Progenitor cell of endocrine pancreas (in vitro differentiated cells): ENCODE data around the gene TMEM235. TPM values are rescaled to one million over a fixed set of nuclear protein-coding genes. Genes with fewer than 3 reads are reported as not detected.

Experiments
- DNase-seq: peaks from one replicate; pipeline ENCODE4 v3.0.0; 2021; ENCODE audit warnings: low spot score; ENCODE audit not compliant: unreplicated experiment
- H3K27ac Mint-ChIP-seq: 2 replicates; pipeline ENCODE4 v1.8.0; 2021; ENCODE audit warnings: mild to moderate bottlenecking, moderate library complexity, mixed read lengths
- H3K27me3 Mint-ChIP-seq: 2 replicates; pipeline ENCODE4 v1.8.0; 2021; ENCODE audit warnings: mixed read lengths
- H3K36me3 Mint-ChIP-seq: 2 replicates; pipeline ENCODE4 v1.8.0; 2022; ENCODE audit warnings: mixed read lengths; ENCODE audit not compliant: insufficient read depth
- H3K4me1 Mint-ChIP-seq: 2 replicates; pipeline ENCODE4 v1.8.0; 2021; ENCODE audit warnings: low read depth, mixed read lengths
- H3K4me3 Mint-ChIP-seq: 2 replicates; pipeline ENCODE4 v1.8.0; 2021; ENCODE audit warnings: low read depth, mild to moderate bottlenecking, moderate library complexity, mixed read lengths
- H3K9me3 Mint-ChIP-seq: 2 replicates; pipeline ENCODE4 v1.8.0; 2021; ENCODE audit warnings: low read depth, mixed read lengths
- CTCF ChIP-seq: fragments of 200-600 bp; sonication (generic); IDR thresholded peaks from one replicate; pipeline ENCODE4 v1.5.0; 2021; ENCODE audit warnings: antibody characterized with exemption, mild to moderate bottlenecking; ENCODE audit not compliant: unreplicated experiment
- total RNA-seq: library from RNA; stranded (reverse); gene quantifications from 2 replicates; pipeline ENCODE4 v1.2.1, GENCODE V29; 2021

TMEM235 gene
- total RNA-seq, 1 donor from 2014 or later = not detected

- no peak overlapping the region for H3K4me3 Mint-ChIP-seq
- TF ChIP-seq CTCF = no peak
- H3K9me3 Mint-ChIP-seq = no peaks in the 10 kb centered on the region
- H3K27me3 Mint-ChIP-seq = no peaks in the 10 kb centered on the region
- H3K36me3 Mint-ChIP-seq = no peaks in the 10 kb centered on the region
- no peak overlapping the region for H3K27ac Mint-ChIP-seq
- DNase-seq = no peak
- H3K4me1 Mint-ChIP-seq = no peaks in the 10 kb centered on the region
Measured at GRCh38 chr17:78240012-78240655, 8.7 kb downstream of the TMEM235 start.

- Mint-ChIP-seq H3K27ac (no peak overlapping the region), H3K4me1 (no peaks in the 10 kb centered on the region), H3K4me3 (no peak overlapping the region), H3K27me3 (no peaks in the 10 kb centered on the region), H3K9me3 (peaks cover 3% of the 10 kb centered on the region), H3K36me3 (no peaks in the 10 kb centered on the region)
- TF ChIP-seq CTCF = no peak
- DNase-seq = no peak
Measured at GRCh38 chr17:78240839-78241238, 9.4 kb downstream of the TMEM235 start.

- no peaks in the 10 kb centered on the region for H3K36me3 Mint-ChIP-seq
- DNase-seq = no peak
- no peaks in the 10 kb centered on the region for H3K27me3 Mint-ChIP-seq
- no peak overlapping the region for H3K27ac Mint-ChIP-seq
- H3K4me3 Mint-ChIP-seq = no peak overlapping the region
- TF ChIP-seq CTCF = no peak
- no peaks in the 10 kb centered on the region for H3K4me1 Mint-ChIP-seq
- peaks cover 3% of the 10 kb centered on the region for H3K9me3 Mint-ChIP-seq
Measured at GRCh38 chr17:78241277-78242023, 10.0 kb downstream of the TMEM235 start.

GRCh38 chr17:78242024-78242742, 10.8 kb downstream of the TMEM235 start:
- peaks cover under 1% of the 10 kb centered on the region for H3K27me3 Mint-ChIP-seq
- H3K4me3 Mint-ChIP-seq = no peak overlapping the region
- no peak overlapping the region for H3K27ac Mint-ChIP-seq
- no peak for TF ChIP-seq CTCF
- H3K4me1 Mint-ChIP-seq = no peaks in the 10 kb centered on the region
- H3K36me3 Mint-ChIP-seq = no peaks in the 10 kb centered on the region
- H3K9me3 Mint-ChIP-seq = peaks cover 3% of the 10 kb centered on the region
- no peak for DNase-seq

GRCh38 chr17:78247304-78247703, 15.9 kb downstream of the TMEM235 start:
- Mint-ChIP-seq H3K27me3 (peaks cover 4% of the 10 kb centered on the region), H3K27ac (no peak overlapping the region), H3K4me3 (no peak overlapping the region), H3K4me1 (peaks cover 1% of the 10 kb centered on the region), H3K9me3 (peaks cover 3% of the 10 kb centered on the region), H3K36me3 (no peaks in the 10 kb centered on the region)
- TF ChIP-seq CTCF = no peak
- DNase-seq = no peak
